Testis (tissue), 2 donors: ENCODE data around the gene AVP.
"Not testable (repeated sequence)": the region's sequence is repeated elsewhere in the genome, so short reads cannot be mapped to it uniquely, and the experiment has no call there.

Source experiments
- POLR2A ChIP-seq: fragments of 450-650 bp; IDR thresholded peaks from one replicate; pipeline ENCODE4 v1.6.1; 2017; ENCODE audit warnings: antibody characterized with exemption, mild to moderate bottlenecking, moderate library complexity
- TF ChIP-seq, protein P1 (sequence below), 3 experiments: fragments of 450-650 bp in 2 of 3; fragments of 200-600 bp in 1 of 3; sonication (generic) in 1 of 3; IDR thresholded peaks; one replicate each; pipeline ENCODE4 v1.5.1; 2016 to 2019; ENCODE audit warnings: antibody characterized with exemption in 3 of 3, mild to moderate bottlenecking in 2 of 3, moderate library complexity in 1 of 3

DNA sequence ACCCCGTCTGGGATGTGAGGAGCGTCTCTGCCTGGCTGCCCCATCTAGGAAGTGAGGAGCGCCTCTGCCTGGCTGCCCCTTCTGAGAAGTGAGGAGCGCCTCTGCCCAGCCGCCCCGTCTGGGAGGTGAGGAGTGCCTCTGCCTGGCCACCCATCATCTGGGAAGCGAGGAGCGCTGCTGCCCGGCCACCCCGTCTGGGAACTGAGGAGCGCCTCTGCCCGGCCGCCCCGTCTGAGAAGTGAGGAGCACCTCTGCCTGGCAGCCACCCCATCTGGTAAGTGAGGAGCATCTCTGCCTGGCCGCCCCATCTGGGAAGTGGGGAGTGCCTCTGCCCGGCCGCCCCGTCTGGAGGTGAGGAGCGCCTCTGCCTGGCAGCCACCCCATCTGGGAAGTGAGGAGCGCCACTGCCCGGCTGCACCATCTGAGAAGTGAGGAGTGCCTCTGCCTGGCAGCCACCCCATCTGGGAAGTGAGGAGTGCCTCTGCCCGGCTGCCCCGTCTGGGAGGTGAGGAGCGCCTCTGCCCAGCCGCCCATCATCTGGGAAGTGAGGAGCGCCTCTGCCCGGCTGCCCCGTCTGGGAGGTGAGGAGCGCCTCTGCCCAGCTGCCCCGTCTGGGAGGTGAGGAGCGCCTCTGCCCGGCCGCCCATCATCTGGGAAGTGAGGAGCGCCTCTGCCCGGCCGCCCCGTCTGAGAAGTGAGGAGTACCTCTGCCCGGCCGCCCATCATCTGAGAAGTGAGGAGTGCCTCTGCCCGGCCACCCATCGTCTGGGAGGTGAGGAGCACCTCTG, 40.4 kb upstream of the AVP start:
- TF ChIP-seq POLR2A, result not testable (repeated sequence)
- TF ChIP-seq, protein P1, sequence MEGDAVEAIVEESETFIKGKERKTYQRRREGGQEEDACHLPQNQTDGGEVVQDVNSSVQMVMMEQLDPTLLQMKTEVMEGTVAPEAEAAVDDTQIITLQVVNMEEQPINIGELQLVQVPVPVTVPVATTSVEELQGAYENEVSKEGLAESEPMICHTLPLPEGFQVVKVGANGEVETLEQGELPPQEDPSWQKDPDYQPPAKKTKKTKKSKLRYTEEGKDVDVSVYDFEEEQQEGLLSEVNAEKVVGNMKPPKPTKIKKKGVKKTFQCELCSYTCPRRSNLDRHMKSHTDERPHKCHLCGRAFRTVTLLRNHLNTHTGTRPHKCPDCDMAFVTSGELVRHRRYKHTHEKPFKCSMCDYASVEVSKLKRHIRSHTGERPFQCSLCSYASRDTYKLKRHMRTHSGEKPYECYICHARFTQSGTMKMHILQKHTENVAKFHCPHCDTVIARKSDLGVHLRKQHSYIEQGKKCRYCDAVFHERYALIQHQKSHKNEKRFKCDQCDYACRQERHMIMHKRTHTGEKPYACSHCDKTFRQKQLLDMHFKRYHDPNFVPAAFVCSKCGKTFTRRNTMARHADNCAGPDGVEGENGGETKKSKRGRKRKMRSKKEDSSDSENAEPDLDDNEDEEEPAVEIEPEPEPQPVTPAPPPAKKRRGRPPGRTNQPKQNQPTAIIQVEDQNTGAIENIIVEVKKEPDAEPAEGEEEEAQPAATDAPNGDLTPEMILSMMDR (IDR thresholded peaks at IDR 0.05), result not testable (repeated sequence)
